Measurements from ENCODE around the gene RPL38. TPM values are rescaled to one million over a fixed set of nuclear protein-coding genes. Genes with fewer than 3 reads are reported as not detected.

The RPL38 gene
- total RNA-seq, 1 donor from 2014 or later, result 659 TPM

GRCh38 chr17:74164446-74165045 is 38.9 kb upstream of the RPL38 start:
- Histone ChIP-seq H3K4me1 (no peaks in the 10 kb centered on the region), H3K27me3 (peaks cover 16% of the 10 kb centered on the region), H3K36me3 (no peaks in the 10 kb centered on the region), H3K27ac (no peak overlapping the region), H3K4me3 (no peak overlapping the region), H3K9me3 (no peaks in the 10 kb centered on the region)
- intact Hi-C loops (cut with DNase I), result loop anchor here (10.0 kb wide), 1 partner anchor 730 kb away; no protein-coding TSS in a partner anchor
- ATAC-seq, result no peak
- peak; percentile 13 for DNase-seq
- TF ChIP-seq, protein P1, sequence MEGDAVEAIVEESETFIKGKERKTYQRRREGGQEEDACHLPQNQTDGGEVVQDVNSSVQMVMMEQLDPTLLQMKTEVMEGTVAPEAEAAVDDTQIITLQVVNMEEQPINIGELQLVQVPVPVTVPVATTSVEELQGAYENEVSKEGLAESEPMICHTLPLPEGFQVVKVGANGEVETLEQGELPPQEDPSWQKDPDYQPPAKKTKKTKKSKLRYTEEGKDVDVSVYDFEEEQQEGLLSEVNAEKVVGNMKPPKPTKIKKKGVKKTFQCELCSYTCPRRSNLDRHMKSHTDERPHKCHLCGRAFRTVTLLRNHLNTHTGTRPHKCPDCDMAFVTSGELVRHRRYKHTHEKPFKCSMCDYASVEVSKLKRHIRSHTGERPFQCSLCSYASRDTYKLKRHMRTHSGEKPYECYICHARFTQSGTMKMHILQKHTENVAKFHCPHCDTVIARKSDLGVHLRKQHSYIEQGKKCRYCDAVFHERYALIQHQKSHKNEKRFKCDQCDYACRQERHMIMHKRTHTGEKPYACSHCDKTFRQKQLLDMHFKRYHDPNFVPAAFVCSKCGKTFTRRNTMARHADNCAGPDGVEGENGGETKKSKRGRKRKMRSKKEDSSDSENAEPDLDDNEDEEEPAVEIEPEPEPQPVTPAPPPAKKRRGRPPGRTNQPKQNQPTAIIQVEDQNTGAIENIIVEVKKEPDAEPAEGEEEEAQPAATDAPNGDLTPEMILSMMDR (IDR thresholded peaks at IDR 0.05), result no peak

DNA sequence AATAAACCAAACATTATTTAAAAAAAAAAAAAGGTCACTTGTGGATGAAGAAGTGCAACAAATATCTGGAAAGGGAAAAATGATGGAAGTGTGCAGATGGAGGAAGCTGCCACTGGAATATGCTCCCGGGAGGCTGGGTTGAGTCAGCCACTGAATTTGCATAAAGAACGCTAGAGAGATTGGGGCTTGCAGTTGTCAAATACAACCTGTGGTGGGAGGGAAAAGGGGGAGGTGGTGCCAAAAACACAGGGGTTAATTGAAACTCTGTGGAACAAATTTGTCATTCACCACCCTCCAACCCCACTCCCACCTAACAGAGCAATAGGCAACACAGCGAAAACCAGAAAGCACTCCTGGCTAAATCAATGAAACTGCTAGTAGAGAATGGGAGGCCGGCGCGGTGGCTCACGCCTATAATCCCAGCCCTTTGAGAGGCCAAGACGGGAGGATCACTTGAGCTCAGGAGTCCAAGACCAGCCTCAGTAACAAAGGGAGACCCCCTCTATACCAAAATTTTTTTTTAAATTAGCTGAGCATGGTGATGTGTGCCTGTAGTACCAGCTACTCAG is 37.6 kb upstream of the RPL38 start:
- intact Hi-C loops (cut with DNase I), result loop anchor here (10.0 kb wide), 1 partner anchor 731 kb away; no protein-coding TSS in a partner anchor
- Histone ChIP-seq H3K9me3 (no peaks in the 10 kb centered on the region), H3K36me3 (no peaks in the 10 kb centered on the region), H3K4me3 (no peak overlapping the region), H3K27ac (no peak overlapping the region), H3K4me1 (no peaks in the 10 kb centered on the region), H3K27me3 (peaks cover 15% of the 10 kb centered on the region)
- no peak for ATAC-seq
- DNase-seq, result peak; percentile 31
- TF ChIP-seq, protein P1 (IDR thresholded peaks at IDR 0.05), result no peak

- intact Hi-C loops (cut with DNase I), result no loop called here
- ATAC-seq, result no peak
- DNase-seq, result no peak
Observed at GRCh38 chr17:74170924-74171323, 32.6 kb upstream of the RPL38 start.

DNA sequence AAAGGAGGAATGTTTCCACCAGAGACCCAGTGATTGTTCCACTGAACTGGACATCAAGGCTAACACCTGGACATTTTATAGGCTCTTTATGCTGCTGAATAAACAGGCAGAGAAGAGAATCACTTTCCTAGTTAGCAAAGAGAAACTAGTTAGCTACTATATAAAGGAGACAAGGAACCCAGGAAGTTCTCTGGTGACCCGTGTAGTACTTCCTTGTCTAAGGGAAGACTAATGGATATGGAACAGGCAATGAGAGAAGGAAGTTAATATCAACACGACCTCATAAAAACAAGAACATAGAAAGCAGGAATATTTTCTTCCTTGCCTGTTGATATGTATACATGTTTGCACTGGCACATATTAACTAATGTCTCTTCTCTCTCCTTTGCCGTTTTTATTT is 30.8 kb upstream of the RPL38 start:
- H3K36me3 ChIP-seq, result no peaks in the 10 kb centered on the region
- intact Hi-C loops (cut with DNase I), result no loop called here
- no peaks in the 10 kb centered on the region for H3K4me1 ChIP-seq
- no peaks in the 10 kb centered on the region for H3K9me3 ChIP-seq
- TF ChIP-seq, protein P1 (IDR thresholded peaks at IDR 0.05), result no peak
- no peak for DNase-seq
- H3K4me3 ChIP-seq, result no peak overlapping the region
- H3K27ac ChIP-seq, result no peak overlapping the region
- no peak for ATAC-seq
- H3K27me3 ChIP-seq, result peaks cover 13% of the 10 kb centered on the region

More at GRCh38 chr17:74170924-74171323, 32.6 kb upstream of the RPL38 start:
- no peak overlapping the region for H3K27ac ChIP-seq
- peaks cover 8% of the 10 kb centered on the region for H3K27me3 ChIP-seq
- H3K4me1 ChIP-seq, result no peaks in the 10 kb centered on the region
- TF ChIP-seq, protein P1 (IDR thresholded peaks at IDR 0.05), result no peak
- no peaks in the 10 kb centered on the region for H3K36me3 ChIP-seq
- H3K9me3 ChIP-seq, result no peaks in the 10 kb centered on the region
- no peak overlapping the region for H3K4me3 ChIP-seq

- intact Hi-C loops (cut with DNase I), result no loop called here
- no peak overlapping the region for H3K4me3 ChIP-seq
- H3K27ac ChIP-seq, result no peak overlapping the region
- DNase-seq (no peak), ATAC-seq (peak; percentile 89)
- H3K4me1 ChIP-seq, result no peaks in the 10 kb centered on the region
- H3K9me3 ChIP-seq, result no peaks in the 10 kb centered on the region
- no peaks in the 10 kb centered on the region for H3K36me3 ChIP-seq
- TF ChIP-seq, protein P1 (IDR thresholded peaks at IDR 0.05), result peak; percentile 85
- H3K27me3 ChIP-seq, result peaks cover 18% of the 10 kb centered on the region
Observed at GRCh38 chr17:74176546-74177001, 26.9 kb upstream of the RPL38 start.
